SIG-M5 (cell line): ENCODE data around the gene FGFR3.

ENCODE experiments used
- DNase-seq: peaks from one replicate; lab custom pipeline; 2025; lab: John Stamatoyannopoulos, UW

Gene FGFR3

DNA sequence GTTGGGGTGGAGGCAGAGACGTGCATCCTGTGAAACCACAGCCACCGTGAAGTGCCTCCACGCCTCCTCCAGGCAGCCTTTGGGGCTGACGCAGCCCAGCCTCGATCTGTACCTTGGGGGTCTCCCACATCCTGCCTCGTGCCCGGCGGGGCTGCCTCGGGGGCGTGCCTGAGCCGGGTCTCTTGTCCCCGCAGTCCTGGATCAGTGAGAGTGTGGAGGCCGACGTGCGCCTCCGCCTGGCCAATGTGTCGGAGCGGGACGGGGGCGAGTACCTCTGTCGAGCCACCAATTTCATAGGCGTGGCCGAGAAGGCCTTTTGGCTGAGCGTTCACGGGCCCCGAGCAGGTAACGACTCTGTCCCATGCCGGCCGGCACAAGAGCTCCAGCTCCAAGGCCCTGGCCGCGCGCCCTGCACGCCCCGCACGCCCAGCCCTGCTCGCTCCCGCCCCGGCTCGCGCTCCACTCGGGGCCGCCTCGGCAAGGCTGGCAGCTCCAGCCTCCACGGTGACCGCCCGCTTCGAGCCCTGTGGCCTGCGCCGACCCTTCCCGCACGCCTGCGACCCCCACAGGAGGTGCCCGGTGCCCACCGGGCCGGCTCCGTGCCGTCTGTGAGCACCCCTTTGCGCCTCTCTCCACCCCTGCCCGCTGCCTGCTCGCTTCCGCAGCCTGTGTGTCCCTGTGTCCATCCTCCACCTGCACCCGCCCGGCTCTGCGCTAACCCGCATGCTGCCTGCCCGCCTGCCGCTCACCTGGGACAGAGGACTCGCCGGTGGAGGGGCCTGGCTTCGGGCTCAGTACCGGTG is 9.8 kb downstream of the FGFR3 start:
- DNase-seq = no peak

DNA sequence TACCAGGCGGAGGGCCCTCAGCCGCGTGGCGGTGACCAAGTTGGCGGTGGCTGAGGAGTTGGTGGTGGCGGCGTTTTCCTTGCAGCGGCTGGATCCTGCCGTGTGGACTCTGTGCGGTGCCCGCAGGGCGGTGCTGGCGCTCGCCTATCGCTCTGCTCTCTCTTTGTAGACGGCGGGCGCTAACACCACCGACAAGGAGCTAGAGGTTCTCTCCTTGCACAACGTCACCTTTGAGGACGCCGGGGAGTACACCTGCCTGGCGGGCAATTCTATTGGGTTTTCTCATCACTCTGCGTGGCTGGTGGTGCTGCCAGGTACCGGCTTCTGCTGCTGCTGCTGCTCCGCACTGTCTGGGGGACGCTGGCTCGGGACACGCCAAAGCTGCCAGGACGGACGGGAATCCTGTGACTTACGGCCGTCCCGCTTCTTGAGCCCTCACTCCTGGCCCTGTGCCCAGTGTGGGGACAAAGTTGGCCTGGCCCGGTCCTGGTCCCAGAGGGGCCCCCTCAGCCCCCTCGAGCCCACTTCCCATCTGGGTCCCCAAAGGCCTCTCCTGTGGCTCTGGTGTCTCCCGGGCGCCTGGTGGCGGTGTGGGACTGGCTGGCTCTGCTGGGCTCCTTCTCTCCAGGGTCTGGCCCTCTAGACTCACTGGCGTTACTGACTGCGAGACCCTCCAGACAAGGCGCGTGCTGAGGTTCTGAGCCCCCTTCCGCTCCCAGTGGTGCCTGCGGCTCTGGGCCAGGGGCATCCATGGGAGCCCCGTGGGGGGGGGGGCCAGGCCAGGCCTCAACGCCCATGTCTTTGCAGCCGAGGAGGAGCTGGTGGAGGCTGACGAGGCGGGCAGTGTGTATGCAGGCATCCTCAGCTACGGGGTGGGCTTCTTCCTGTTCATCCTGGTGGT is 10.7 kb downstream of the FGFR3 start:
- no peak for DNase-seq

GRCh38 chr4:1804638-1805492 is 11.8 kb downstream of the FGFR3 start:
- no peak for DNase-seq

DNA sequence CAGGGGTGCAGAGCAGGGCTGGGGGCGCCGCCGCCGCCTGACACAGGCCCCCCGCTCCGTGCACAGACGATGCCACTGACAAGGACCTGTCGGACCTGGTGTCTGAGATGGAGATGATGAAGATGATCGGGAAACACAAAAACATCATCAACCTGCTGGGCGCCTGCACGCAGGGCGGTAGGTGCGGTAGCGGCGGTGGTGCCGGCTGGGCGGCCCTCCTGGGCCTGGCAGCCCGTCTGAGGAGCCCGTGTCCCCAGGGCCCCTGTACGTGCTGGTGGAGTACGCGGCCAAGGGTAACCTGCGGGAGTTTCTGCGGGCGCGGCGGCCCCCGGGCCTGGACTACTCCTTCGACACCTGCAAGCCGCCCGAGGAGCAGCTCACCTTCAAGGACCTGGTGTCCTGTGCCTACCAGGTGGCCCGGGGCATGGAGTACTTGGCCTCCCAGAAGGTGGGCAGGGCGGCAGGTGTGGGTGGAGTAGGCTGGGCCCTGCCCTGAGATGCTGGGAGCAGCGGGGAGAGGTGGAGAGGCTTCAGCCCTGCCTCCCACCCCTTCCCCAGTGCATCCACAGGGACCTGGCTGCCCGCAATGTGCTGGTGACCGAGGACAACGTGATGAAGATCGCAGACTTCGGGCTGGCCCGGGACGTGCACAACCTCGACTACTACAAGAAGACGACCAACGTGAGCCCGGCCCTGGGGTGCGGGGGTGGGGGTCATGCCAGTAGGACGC is 12.6 kb downstream of the FGFR3 start:
- DNase-seq = no peak

- DNase-seq = no peak
Observed at GRCh38 chr4:1806223-1806564, 13.1 kb downstream of the FGFR3 start.

DNA sequence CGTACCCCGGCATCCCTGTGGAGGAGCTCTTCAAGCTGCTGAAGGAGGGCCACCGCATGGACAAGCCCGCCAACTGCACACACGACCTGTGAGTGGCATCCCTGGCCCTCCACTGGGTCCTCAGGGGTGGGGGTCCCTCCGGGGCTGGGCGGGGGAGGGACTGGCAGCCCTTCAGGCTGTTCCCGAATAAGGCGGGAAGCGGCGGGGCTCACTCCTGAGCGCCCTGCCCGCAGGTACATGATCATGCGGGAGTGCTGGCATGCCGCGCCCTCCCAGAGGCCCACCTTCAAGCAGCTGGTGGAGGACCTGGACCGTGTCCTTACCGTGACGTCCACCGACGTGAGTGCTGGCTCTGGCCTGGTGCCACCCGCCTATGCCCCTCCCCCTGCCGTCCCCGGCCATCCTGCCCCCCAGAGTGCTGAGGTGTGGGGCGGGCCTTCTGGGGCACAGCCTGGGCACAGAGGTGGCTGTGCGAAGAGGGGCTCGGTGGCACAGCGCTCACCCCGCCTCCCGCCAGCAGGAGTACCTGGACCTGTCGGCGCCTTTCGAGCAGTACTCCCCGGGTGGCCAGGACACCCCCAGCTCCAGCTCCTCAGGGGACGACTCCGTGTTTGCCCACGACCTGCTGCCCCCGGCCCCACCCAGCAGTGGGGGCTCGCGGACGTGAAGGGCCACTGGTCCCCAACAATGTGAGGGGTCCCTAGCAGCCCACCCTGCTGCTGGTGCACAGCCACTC is 13.7 kb downstream of the FGFR3 start:
- DNase-seq = no peak

DNA sequence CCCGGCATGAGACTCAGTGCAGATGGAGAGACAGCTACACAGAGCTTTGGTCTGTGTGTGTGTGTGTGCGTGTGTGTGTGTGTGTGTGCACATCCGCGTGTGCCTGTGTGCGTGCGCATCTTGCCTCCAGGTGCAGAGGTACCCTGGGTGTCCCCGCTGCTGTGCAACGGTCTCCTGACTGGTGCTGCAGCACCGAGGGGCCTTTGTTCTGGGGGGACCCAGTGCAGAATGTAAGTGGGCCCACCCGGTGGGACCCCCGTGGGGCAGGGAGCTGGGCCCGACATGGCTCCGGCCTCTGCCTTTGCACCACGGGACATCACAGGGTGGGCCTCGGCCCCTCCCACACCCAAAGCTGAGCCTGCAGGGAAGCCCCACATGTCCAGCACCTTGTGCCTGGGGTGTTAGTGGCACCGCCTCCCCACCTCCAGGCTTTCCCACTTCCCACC is 14.3 kb downstream of the FGFR3 start:
- no peak for DNase-seq

- DNase-seq = no peak
Observed at GRCh38 chr4:1808396-1808795, 15.3 kb downstream of the FGFR3 start.

GRCh38 chr4:1808851-1809753 is 16.0 kb downstream of the FGFR3 start:
- no peak for DNase-seq

DNA sequence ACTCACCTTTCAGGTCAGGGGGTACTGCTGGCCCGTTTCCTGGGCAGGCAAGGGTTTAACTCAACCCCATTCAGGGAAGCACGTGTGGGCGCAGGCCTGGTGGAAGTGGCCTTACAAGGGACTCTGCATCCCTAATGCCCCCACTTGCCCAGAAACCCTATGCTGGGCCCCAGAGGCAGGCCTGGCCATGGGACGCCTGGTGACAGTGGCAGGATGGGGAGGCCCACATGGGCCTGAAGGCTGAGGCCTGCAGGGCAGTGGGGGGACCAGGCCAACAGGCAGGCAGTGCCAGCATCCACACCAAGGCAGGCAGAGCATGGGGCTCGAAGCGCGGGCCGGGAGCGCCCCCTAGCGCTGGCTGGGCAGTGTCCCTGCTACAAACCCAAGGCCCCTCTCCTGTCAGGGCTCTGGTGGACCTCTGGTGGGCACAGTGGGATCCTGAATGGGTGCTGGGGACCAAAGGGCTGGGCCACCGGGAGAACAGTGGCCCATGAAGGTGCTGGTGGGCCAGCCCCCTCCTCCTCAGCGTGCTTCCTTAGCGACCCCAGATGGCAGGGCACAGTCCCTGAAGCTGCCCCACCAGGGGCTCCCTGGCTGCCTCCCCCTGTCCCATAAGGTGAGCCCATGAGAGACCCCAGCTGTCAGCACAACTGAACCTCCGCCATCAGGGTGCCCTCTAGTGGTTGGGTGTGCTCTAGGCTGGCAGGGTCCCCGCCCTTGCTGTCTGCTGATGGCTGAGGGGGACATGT is 16.8 kb downstream of the FGFR3 start:
- DNase-seq = no peak

- no peak for DNase-seq
Observed at GRCh38 chr4:1810765-1811164, 17.7 kb downstream of the FGFR3 start.

DNA sequence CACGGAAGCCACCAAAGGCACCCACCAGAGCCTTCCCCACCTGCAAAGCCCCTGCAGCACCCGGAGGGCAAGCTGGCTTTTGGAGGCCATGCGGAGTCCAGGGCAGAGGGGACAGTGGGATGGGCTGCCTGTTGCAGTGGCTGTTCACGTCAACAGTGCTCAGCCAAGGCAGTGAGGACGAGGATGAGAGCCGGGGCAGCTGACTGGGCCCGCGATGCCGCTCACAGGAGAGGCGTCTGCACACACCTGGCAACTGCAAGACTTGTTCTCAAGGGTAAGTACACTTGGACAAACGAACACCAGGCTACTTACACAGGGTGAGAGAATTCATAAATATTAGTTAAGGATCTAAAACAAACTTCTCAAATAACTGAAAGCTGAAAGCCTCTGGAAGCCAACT is 19.6 kb downstream of the FGFR3 start:
- no peak for DNase-seq

- no peak for DNase-seq
Observed at GRCh38 chr4:1813231-1813630, 20.1 kb downstream of the FGFR3 start.

DNA sequence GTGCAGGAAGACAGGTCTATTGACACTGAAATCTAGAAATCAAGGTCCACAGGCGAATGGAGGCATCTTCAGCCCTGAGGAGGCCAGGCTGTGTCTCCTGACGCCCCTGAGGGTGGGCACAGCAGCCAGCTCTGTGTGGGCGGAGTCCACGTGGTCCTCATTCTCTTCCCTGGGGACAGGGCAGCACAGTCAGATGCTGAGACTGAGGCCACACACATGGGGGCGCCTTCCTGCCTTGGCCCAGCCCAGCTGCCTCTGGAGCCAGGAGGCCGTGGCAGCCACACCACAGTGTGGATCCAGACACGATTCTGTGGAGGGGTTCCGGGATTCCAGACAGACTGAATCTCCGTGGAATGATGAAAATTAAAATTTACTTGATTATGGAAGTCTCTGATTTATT is 20.8 kb downstream of the FGFR3 start:
- no peak for DNase-seq

DNA sequence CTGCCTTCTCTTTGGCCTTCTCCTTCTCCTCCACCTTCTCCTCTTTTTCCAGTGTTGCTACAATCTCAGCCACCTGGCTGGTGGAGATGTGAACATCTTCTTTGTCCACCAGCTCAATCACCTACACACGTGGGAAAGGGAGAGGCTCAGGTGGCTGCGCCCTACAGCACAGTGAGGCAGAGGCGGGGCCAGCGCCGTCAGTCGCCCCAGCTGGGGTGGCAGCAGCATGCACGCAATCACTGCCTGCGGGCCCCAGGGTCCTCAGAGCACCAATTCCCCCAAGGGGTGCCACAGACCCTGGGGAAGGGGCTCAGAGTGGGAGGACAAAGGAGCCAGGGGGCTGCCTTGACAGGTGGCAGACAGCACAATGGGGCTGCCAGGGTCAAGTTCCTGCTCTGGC is 21.4 kb downstream of the FGFR3 start:
- DNase-seq = no peak

- no peak for DNase-seq
Observed at GRCh38 chr4:1815096-1815996, 22.3 kb downstream of the FGFR3 start.

DNA sequence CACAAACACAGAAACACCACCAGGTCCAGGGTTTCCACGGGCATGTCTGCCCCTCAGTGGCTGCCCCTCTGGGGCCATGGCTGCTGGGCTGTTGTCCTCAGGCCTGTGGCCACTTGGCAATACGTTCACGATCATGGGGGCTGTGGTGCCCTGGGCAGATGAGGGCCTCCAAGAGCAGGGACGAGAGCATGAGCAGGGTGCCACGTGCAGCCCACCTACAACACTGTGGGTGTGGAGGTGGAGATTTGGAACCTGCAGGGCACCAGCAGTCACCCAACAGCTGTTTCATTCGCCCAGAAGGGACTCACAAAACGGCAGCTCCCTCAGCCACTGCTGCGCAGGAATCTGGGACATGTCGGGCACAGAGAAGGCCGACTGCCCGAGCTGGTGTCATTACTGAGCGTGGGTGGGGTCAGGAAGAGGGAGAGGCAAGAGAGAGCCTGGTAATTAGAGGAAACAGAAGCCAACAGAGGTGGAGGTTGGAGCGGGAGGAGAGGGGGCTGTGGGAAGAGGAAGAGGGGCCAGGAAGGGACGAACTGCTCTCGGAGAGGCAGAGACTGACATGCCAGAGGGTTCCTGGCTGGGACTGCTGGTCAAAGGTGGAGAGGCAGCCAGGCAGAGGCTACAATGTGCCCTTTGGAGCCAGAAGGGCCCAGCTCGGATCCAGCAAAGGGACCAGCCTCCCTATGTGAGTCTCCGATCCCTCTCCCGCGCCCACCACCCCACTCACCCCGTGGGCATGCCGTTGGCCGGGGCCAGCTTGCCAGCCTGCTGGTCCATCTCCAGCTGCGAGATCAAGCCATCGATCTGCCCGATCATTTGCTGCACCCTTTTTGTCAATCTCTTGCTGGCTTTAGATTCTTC is 23.1 kb downstream of the FGFR3 start:
- DNase-seq = no peak
